ENCODE results near the gene ZNF629.

Gene ZNF629

DNA sequence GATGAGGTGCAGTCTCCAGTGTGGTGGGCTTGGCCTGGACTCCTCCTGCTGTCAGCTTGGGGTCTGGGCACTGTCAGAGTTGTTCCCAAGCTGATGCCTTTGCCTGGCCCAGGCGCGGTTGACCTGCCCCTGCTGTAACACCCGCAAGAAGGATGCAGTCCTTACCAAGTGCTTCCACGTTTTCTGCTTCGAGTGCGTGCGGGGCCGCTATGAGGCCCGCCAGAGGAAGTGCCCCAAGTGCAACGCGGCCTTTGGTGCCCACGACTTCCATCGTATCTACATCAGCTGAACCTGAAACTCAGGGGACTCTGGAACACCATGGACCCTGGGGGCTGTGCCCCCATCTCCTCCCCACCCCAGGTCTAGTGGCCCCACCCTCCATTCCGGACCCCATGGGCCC, 13.2 kb downstream of the ZNF629 start:
- no peak overlapping the region for H3K4me3 ChIP-seq (ENCODE audit: low read depth, low read length)
- no peak for DNase-seq (ENCODE audit: low read depth)
- no peak for TF ChIP-seq CTCF (IDR thresholded peaks at IDR 0.05; ENCODE audit: control insufficient read depth, extremely low read depth, insufficient read depth)

GRCh38 chr16:30771726-30772125, 15.3 kb downstream of the ZNF629 start:
- no peak overlapping the region for H3K4me3 ChIP-seq (ENCODE audit: low read depth, low read length)
- DNase-seq (ENCODE audit: low read depth), result no peak
- TF ChIP-seq CTCF (IDR thresholded peaks at IDR 0.05; ENCODE audit: control insufficient read depth, extremely low read depth, insufficient read depth), result no peak

DNA sequence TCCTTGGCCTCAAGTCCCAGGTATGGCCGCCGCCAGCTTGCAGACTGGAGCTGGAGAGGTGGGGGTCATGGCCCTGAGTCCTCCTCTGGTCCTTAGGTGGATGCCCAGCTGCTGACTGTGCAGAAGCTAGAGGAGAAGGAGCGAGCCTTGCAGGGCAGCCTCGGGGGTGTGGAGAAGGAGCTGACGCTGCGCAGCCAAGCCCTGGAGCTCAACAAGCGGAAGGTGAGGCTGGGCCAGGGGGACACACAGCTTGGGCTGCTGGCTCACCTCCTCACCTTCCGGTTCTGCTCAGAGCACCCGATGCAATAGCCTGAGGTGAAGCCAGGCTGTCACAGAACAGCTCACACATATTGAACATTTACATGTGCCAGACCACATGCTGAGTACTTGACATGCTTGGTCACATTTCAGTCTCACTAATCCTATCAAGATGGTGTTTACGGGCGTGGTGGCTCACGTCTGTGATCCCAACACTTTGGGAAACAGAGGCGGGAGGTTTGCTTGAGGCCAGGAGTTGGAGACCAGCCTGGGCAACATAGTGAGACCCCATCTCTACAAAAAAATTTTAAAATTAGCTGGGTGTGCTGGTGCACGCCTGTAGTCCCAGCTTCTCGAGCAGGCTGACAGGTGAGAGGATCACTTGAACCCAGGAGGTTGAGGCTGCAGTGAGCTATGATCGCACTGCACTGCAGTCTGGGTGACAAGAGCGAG, 17.5 kb downstream of the ZNF629 start:
- no peak for DNase-seq (ENCODE audit: low read depth)
- TF ChIP-seq CTCF (IDR thresholded peaks at IDR 0.05; ENCODE audit: control insufficient read depth, extremely low read depth, insufficient read depth), result no peak

DNA sequence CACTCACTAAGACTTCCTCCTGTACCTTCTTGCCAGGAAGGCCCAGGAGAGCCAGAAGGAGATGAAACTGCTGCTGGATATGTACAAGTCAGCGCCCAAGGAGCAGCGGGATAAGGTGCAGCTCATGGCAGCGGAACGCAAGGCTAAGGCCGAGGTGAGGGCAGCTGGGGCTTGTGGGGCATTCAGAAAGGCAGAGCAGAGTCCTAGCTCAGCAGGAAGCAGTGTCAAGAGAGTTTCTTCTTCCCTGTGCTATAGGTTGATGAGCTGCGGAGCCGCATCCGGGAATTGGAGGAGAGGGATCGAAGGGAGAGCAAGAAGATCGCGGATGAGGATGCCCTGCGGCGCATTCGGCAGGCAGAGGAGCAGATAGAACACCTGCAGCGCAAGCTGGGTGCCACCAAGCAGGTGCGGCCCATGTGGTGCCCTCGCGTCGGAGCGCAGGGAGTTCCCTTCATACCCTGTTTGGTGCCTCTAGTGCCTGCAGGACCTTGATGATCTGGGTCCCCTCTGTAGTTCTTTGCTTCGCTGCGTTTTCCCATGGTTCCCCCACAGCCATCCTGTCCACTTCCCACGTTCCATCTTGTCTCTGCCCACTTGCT, 18.3 kb downstream of the ZNF629 start:
- no peak for DNase-seq (ENCODE audit: low read depth)
- no peak for TF ChIP-seq CTCF (IDR thresholded peaks at IDR 0.05; ENCODE audit: control insufficient read depth, extremely low read depth, insufficient read depth)
- no peak overlapping the region for H3K4me3 ChIP-seq (ENCODE audit: low read depth, low read length)

More for the DNA sequence above, 17.5 kb downstream of the ZNF629 start:
- no peak overlapping the region for H3K4me3 ChIP-seq (ENCODE audit: low read depth, low read length)

DNA sequence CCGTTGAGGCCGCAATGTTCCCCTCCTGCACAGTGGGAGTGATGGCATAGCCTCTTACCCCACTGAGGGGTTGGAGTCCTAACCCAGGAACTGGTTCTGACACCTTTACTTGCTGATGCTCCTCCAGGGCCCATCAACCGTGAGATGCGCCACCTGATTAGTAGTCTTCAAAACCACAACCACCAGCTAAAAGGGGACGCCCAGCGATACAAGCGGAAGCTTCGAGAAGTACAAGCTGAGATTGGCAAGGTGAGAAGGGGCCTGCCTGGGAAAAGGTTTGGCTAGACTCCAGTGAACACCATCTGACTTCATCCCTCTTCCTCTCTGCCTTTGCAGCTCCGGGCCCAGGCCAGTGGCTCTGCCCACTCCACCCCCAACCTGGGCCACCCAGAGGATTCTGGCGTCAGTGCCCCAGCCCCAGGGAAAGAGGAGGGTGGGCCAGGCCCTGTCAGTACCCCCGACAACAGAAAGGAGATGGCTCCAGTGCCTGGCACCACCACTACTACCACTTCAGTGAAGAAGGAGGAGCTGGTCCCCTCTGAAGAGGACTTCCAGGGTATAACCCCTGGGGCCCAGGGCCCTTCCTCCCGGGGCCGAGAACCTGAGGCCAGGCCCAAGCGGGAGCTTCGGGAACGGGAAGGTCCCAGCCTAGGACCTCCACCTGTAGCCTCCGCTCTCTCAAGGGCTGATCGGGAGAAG, 19.1 kb downstream of the ZNF629 start:
- TF ChIP-seq CTCF (IDR thresholded peaks at IDR 0.05; ENCODE audit: control insufficient read depth, extremely low read depth, insufficient read depth), result no peak
- no peak for DNase-seq (ENCODE audit: low read depth)

DNA sequence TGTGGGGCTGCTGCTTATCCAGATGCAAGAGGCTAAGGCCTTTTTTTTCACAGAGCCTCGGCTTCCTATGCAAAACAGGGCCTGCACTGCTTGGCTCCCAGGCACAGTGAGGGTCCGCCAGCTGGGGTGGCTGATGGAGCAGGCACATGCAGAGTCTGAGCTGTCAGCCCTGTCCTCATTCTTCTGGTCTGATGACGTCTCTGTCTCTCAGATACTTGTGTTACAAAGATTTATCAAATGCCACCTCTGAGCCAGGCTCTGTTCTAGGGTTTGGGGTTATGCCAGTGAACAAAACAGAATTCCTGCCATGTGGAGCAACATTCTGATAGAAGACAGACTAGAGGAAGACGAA, 20.1 kb downstream of the ZNF629 start:
- no peak for TF ChIP-seq CTCF (IDR thresholded peaks at IDR 0.05; ENCODE audit: control insufficient read depth, extremely low read depth, insufficient read depth)

More for the DNA sequence above, 19.1 kb downstream of the ZNF629 start:
- H3K4me3 ChIP-seq (ENCODE audit: low read depth, low read length), result no peak overlapping the region

More for the DNA sequence above, 20.1 kb downstream of the ZNF629 start:
- DNase-seq (ENCODE audit: low read depth), result no peak
- no peak overlapping the region for H3K4me3 ChIP-seq (ENCODE audit: low read depth, low read length)
